ENCODE measurements around the gene PCNT.

PCNT gene

GRCh38 chr21:46366091-46366490, 42.1 kb downstream of the PCNT start:
- no peak for TF ChIP-seq CTCF (IDR thresholded peaks at IDR 0.05; ENCODE audit: extremely low read depth, missing control alignments)
- no peak for DNase-seq (ENCODE audit: low spot score)

- no peak for TF ChIP-seq CTCF (IDR thresholded peaks at IDR 0.05; ENCODE audit: extremely low read depth, missing control alignments)
- no peak for DNase-seq (ENCODE audit: low spot score)
These were observed 42.6 kb downstream of the PCNT start for GRCh38 chr21:46366561-46366960.

- no peak for TF ChIP-seq CTCF (IDR thresholded peaks at IDR 0.05; ENCODE audit: extremely low read depth, missing control alignments)
- DNase-seq (ENCODE audit: low spot score): no peak
These were observed 43.0 kb downstream of the PCNT start for GRCh38 chr21:46366966-46367365.

GRCh38 chr21:46368533-46369285, 44.8 kb downstream of the PCNT start:
- peak; percentile 91 for DNase-seq (ENCODE audit: low spot score)
- TF ChIP-seq CTCF (IDR thresholded peaks at IDR 0.05; ENCODE audit: extremely low read depth, missing control alignments): no peak

GRCh38 chr21:46369520-46370235, 45.7 kb downstream of the PCNT start:
- peak; percentile 68 for DNase-seq (ENCODE audit: low spot score)
- no peak for TF ChIP-seq CTCF (IDR thresholded peaks at IDR 0.05; ENCODE audit: extremely low read depth, missing control alignments)

GRCh38 chr21:46371204-46372013, 47.5 kb downstream of the PCNT start:
- no peak for DNase-seq (ENCODE audit: low spot score)
- no peak for TF ChIP-seq CTCF (IDR thresholded peaks at IDR 0.05; ENCODE audit: extremely low read depth, missing control alignments)

All from GM20000 (cell line).